ENCODE measurements around the gene PMPCA.

PMPCA gene

GRCh38 chr9:136457326-136457725 lies 46.9 kb downstream of the PMPCA start:
- TF ChIP-seq CTCF (IDR thresholded peaks at IDR 0.05; ENCODE audit: low read depth, low read length), result no peak
- Histone ChIP-seq H3K27me3 (no peaks in the 10 kb centered on the region), H3K4me1 (no peaks in the 10 kb centered on the region), H3K36me3 (peaks cover 71% of the 10 kb centered on the region), H3K9me3 (no peaks in the 10 kb centered on the region), H3K4me3 (ENCODE audit: low read depth, low read length) (no peak overlapping the region)
- DNase-seq, result no peak

GRCh38 chr9:136459425-136459824 lies 49.0 kb downstream of the PMPCA start:
- H3K27me3 ChIP-seq, result no peaks in the 10 kb centered on the region
- H3K4me1 ChIP-seq, result no peaks in the 10 kb centered on the region
- H3K9me3 ChIP-seq, result no peaks in the 10 kb centered on the region
- H3K36me3 ChIP-seq, result peaks cover 80% of the 10 kb centered on the region
- TF ChIP-seq CTCF (IDR thresholded peaks at IDR 0.05; ENCODE audit: low read depth, low read length), result no peak
- H3K4me3 ChIP-seq (ENCODE audit: low read depth, low read length), result no peak overlapping the region
- no peak for DNase-seq

- Histone ChIP-seq H3K27me3 (no peaks in the 10 kb centered on the region), H3K4me1 (no peaks in the 10 kb centered on the region), H3K36me3 (peaks cover 85% of the 10 kb centered on the region), H3K9me3 (no peaks in the 10 kb centered on the region), H3K4me3 (ENCODE audit: low read depth, low read length) (no peak overlapping the region)
- TF ChIP-seq CTCF (IDR thresholded peaks at IDR 0.05; ENCODE audit: low read depth, low read length), result no peak
- DNase-seq, result no peak
Observed at GRCh38 chr9:136460772-136461325, 50.4 kb downstream of the PMPCA start.

- Histone ChIP-seq H3K4me3 (ENCODE audit: low read depth, low read length) (no peak overlapping the region), H3K27me3 (no peaks in the 10 kb centered on the region), H3K9me3 (no peaks in the 10 kb centered on the region), H3K4me1 (no peaks in the 10 kb centered on the region), H3K36me3 (peaks cover 82% of the 10 kb centered on the region)
- no peak for DNase-seq
- no peak for TF ChIP-seq CTCF (IDR thresholded peaks at IDR 0.05; ENCODE audit: low read depth, low read length)
Observed at GRCh38 chr9:136462664-136463063, 52.2 kb downstream of the PMPCA start.

- Histone ChIP-seq H3K27me3 (no peaks in the 10 kb centered on the region), H3K9me3 (no peaks in the 10 kb centered on the region), H3K36me3 (peaks cover 88% of the 10 kb centered on the region), H3K4me3 (ENCODE audit: low read depth, low read length) (no peak overlapping the region), H3K4me1 (no peaks in the 10 kb centered on the region)
- TF ChIP-seq CTCF (IDR thresholded peaks at IDR 0.05; ENCODE audit: low read depth, low read length), result no peak
- DNase-seq, result no peak
Observed at GRCh38 chr9:136463578-136463977, 53.1 kb downstream of the PMPCA start.

GRCh38 chr9:136464241-136464640 lies 53.8 kb downstream of the PMPCA start:
- H3K4me3 ChIP-seq (ENCODE audit: low read depth, low read length), result no peak overlapping the region
- no peak for DNase-seq
- no peak for TF ChIP-seq CTCF (IDR thresholded peaks at IDR 0.05; ENCODE audit: low read depth, low read length)
- no peaks in the 10 kb centered on the region for H3K9me3 ChIP-seq
- H3K36me3 ChIP-seq, result peaks cover 84% of the 10 kb centered on the region
- H3K4me1 ChIP-seq, result no peaks in the 10 kb centered on the region
- H3K27me3 ChIP-seq, result no peaks in the 10 kb centered on the region

Data from BE2C (cell line).